ENCODE data around the gene SAP30L. TPM values are rescaled to one million over a fixed set of nuclear protein-coding genes. Genes with fewer than 3 reads are reported as not detected.

SAP30L gene
- total RNA-seq, 1 donor from 2014 or later = 37.7 TPM

- Mint-ChIP-seq H3K4me1 (ENCODE audit: low read depth) (peaks cover 5% of the 10 kb centered on the region), H3K27me3 (peaks cover 4% of the 10 kb centered on the region), H3K36me3 (ENCODE audit: insufficient read depth) (peaks cover 2% of the 10 kb centered on the region), H3K9me3 (ENCODE audit: low read depth) (no peaks in the 10 kb centered on the region), H3K4me3 (ENCODE audit: low read depth) (no peak overlapping the region), H3K27ac (no peak overlapping the region)
- no peak for DNase-seq (ENCODE audit: low spot score, unreplicated experiment)
- no peak for TF ChIP-seq CTCF (IDR thresholded peaks at IDR 0.05; ENCODE audit: unreplicated experiment)
These were observed 35.0 kb upstream of the SAP30L start for GRCh38 chr5:154410786-154411185.

DNA sequence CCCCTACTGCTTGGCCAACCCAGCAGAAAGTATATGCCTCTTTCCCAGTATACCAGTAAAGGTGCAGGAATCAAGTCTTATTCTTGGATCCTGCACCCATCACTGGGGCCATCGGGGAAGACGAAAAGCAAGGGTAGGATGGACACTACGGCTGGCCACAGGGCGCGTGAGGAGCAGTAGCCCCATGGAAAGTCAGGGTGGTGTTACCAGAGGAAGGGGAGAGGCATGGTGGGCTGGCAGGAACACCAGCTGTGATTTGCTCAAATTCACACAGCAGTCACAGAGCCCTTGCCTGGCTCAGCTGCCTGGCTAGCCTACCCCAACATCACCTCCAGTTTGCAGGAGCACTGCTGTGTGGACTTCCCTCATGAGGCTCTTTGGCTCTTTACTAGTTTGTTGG lies 34.5 kb upstream of the SAP30L start:
- no peak for TF ChIP-seq CTCF (IDR thresholded peaks at IDR 0.05; ENCODE audit: unreplicated experiment)
- H3K4me1 Mint-ChIP-seq (ENCODE audit: low read depth) = peaks cover 5% of the 10 kb centered on the region
- H3K27me3 Mint-ChIP-seq = peaks cover 3% of the 10 kb centered on the region

DNA sequence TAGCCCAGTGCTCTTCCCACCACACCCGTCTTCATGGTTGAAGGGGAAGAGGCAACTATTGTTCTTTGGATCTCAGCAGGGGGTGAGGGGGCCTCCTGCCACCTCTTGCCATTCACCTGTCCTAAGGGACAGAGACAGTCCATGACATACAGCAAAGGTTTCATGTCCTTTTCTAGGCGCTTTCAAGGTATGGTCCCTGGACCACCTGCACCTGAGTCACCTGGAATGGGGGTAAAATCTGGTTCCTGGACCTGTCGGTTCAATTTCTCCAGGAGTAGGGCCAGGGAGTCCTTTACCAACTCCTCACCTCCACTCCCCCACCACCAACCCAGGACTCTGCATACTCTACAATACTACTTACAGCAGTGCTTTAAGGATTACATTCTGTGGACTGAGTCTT lies 33.5 kb upstream of the SAP30L start:
- Mint-ChIP-seq H3K4me1 (ENCODE audit: low read depth) (peaks cover 2% of the 10 kb centered on the region), H3K4me3 (ENCODE audit: low read depth) (no peak overlapping the region), H3K36me3 (ENCODE audit: insufficient read depth) (peaks cover 2% of the 10 kb centered on the region), H3K27ac (no peak overlapping the region), H3K27me3 (no peaks in the 10 kb centered on the region), H3K9me3 (ENCODE audit: low read depth) (no peaks in the 10 kb centered on the region)
- no peak for DNase-seq (ENCODE audit: low spot score, unreplicated experiment)
- no peak for TF ChIP-seq CTCF (IDR thresholded peaks at IDR 0.05; ENCODE audit: unreplicated experiment)

More for the DNA sequence above, 34.5 kb upstream of the SAP30L start:
- Mint-ChIP-seq H3K9me3 (ENCODE audit: low read depth) (no peaks in the 10 kb centered on the region), H3K4me3 (ENCODE audit: low read depth) (no peak overlapping the region), H3K27ac (no peak overlapping the region), H3K36me3 (ENCODE audit: insufficient read depth) (peaks cover 2% of the 10 kb centered on the region)
- DNase-seq (ENCODE audit: low spot score, unreplicated experiment) = no peak

GRCh38 chr5:154412925-154413324 lies 32.9 kb upstream of the SAP30L start:
- H3K4me3 Mint-ChIP-seq (ENCODE audit: low read depth) = no peak overlapping the region
- no peak for TF ChIP-seq CTCF (IDR thresholded peaks at IDR 0.05; ENCODE audit: unreplicated experiment)
- no peak for DNase-seq (ENCODE audit: low spot score, unreplicated experiment)
- H3K36me3 Mint-ChIP-seq (ENCODE audit: insufficient read depth) = peaks cover 2% of the 10 kb centered on the region
- no peaks in the 10 kb centered on the region for H3K9me3 Mint-ChIP-seq (ENCODE audit: low read depth)
- H3K27ac Mint-ChIP-seq = no peak overlapping the region
- no peaks in the 10 kb centered on the region for H3K27me3 Mint-ChIP-seq
- peaks cover 1% of the 10 kb centered on the region for H3K4me1 Mint-ChIP-seq (ENCODE audit: low read depth)

DNA sequence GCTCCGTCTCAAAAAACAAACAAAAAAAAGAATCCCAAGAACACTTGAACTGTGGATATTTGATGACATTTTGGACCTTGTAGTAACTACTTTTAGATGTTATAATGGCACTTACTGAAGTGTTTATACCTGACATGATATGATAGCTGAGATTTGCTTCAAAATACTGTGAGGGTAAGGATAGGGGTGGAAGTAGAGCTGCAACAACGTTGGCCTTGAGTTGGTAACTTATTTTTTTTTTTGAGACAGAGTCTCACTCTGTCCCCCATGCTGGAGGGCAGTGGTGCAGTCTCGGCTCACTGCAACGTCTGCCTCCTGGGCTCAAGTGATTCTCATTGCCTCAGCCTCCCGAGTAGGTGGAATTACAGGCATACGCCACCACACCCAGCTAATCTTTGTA lies 30.7 kb upstream of the SAP30L start:
- no peak for DNase-seq (ENCODE audit: low spot score, unreplicated experiment)
- no peak overlapping the region for H3K27ac Mint-ChIP-seq
- peaks cover 4% of the 10 kb centered on the region for H3K27me3 Mint-ChIP-seq
- H3K4me3 Mint-ChIP-seq (ENCODE audit: low read depth) = no peak overlapping the region
- peaks cover 4% of the 10 kb centered on the region for H3K4me1 Mint-ChIP-seq (ENCODE audit: low read depth)
- H3K36me3 Mint-ChIP-seq (ENCODE audit: insufficient read depth) = peaks cover 4% of the 10 kb centered on the region
- no peak for TF ChIP-seq CTCF (IDR thresholded peaks at IDR 0.05; ENCODE audit: unreplicated experiment)
- H3K9me3 Mint-ChIP-seq (ENCODE audit: low read depth) = no peaks in the 10 kb centered on the region
